Hepatocyte (in vitro differentiated cells): ENCODE data around the gene KIFAP3.

Experiments
- CTCF ChIP-seq: fragments of 200-600 bp; sonication (generic); IDR thresholded peaks from 2 replicates; pipeline ENCODE4 v1.5.1; 2016; ENCODE audit warnings: antibody characterized with exemption, mild to moderate bottlenecking; ENCODE audit not compliant: poor library complexity
- EZH2 ChIP-seq: fragments of 200-600 bp; sonication (generic); IDR thresholded peaks from 2 replicates; pipeline ENCODE4 v1.6.1; 2016; ENCODE audit warnings: antibody characterized with exemption, mild to moderate bottlenecking, borderline replicate concordance

- TF ChIP-seq CTCF (no peak), EZH2 (no peak)
Observed at GRCh38 chr1:170073893-170074249, 624 bp downstream of the KIFAP3 start.
